Naive thymus-derived CD4-positive, alpha-beta T cell (primary cell): ENCODE results near the gene RTN4. TPM values are rescaled to one million over a fixed set of nuclear protein-coding genes. Genes with fewer than 3 reads are reported as not detected.

Experiments used
- ATAC-seq: fragments of 150-1000 bp; cut with Tn5 transposase; 2 replicates; pipeline ENCODE4 v1.10.0; 2021; ENCODE audit warnings: mild to moderate bottlenecking, moderate library complexity
- CTCF ChIA-PET: fragments of 350-600 bp; sonication (Branson Sonifier 250); formaldehyde crosslinking; loops from one replicate; lab custom pipeline; 2021; ENCODE audit warnings: antibody characterized with exemption; lab: Charles Lee
- POLR2A ChIA-PET: fragments of 350-600 bp; sonication (Branson Sonifier 250); formaldehyde crosslinking; loops from one replicate; lab custom pipeline; 2021; ENCODE audit warnings: antibody characterized with exemption, inconsistent platforms; lab: Charles Lee
- DNase-seq, 9 donors: peaks; one replicate each; pipeline versions ENCODE4 v3.0.0 to v3.0.0-alpha.2; 2020 to 2022; ENCODE audit warnings: mixed read lengths in 1 of 9
- H3K27ac ChIP-seq: one replicate; pipeline ENCODE4 v1.7.0; 2013; ENCODE audit warnings: mild to moderate bottlenecking, low read depth, low read length, moderate library complexity
- H3K27me3 ChIP-seq, 2 donors: one replicate each; pipeline ENCODE4 v1.7.0; 2013; ENCODE audit warnings: low read length in 2 of 2, mild to moderate bottlenecking in 2 of 2, moderate library complexity in 2 of 2; ENCODE audit not compliant: control insufficient read depth in 2 of 2, insufficient read depth in 2 of 2
- H3K36me3 ChIP-seq, 3 experiments: 1 replicate in 2 of 3; 2 replicates in 1 of 3; pipeline ENCODE4 v1.7.0; 2013; ENCODE audit warnings: low read length in 3 of 3, mild to moderate bottlenecking in 3 of 3, moderate library complexity in 1 of 3; ENCODE audit not compliant: insufficient read depth in 3 of 3, control insufficient read depth in 2 of 3
- H3K4me1 ChIP-seq, 2 donors: one replicate each; pipeline ENCODE4 v1.7.0; 2013; ENCODE audit warnings: low read length in 2 of 2, mild to moderate bottlenecking in 2 of 2, moderate library complexity in 1 of 2; ENCODE audit not compliant: control insufficient read depth in 2 of 2, insufficient read depth in 2 of 2
- H3K4me3 ChIP-seq: 2 replicates; pipeline ENCODE4 v1.7.0; 2013; ENCODE audit warnings: mild to moderate bottlenecking, low read length
- H3K9me3 ChIP-seq, 3 experiments: 1 replicate in 2 of 3; 2 replicates in 1 of 3; pipeline ENCODE4 v1.7.0; 2013; ENCODE audit warnings: low read length in 3 of 3; ENCODE audit not compliant: control insufficient read depth in 2 of 3
- H3K27ac Mint-ChIP-seq, 9 donors: one replicate each; pipeline ENCODE4 v1.8.0; 2020 to 2022; ENCODE audit warnings: mixed read lengths in 9 of 9, mild to moderate bottlenecking in 8 of 9, moderate library complexity in 5 of 9, inconsistent platforms in 2 of 9
- H3K27me3 Mint-ChIP-seq, 5 donors: one replicate each; pipeline ENCODE4 v1.8.0; 2021 to 2022; ENCODE audit warnings: mixed read lengths in 5 of 5, mild to moderate bottlenecking in 1 of 5
- H3K36me3 Mint-ChIP-seq, 5 donors: one replicate each; pipeline ENCODE4 v1.8.0; 2020 to 2022; ENCODE audit warnings: mixed read lengths in 5 of 5, mild to moderate bottlenecking in 3 of 5, inconsistent platforms in 1 of 5
- H3K4me1 Mint-ChIP-seq, 7 donors: one replicate each; pipeline ENCODE4 v1.8.0; 2020 to 2022; ENCODE audit warnings: mixed read lengths in 7 of 7, mild to moderate bottlenecking in 3 of 7, inconsistent platforms in 1 of 7
- H3K4me3 Mint-ChIP-seq, 10 donors: one replicate each; pipeline ENCODE4 v1.8.0; 2020 to 2022; ENCODE audit warnings: mild to moderate bottlenecking in 10 of 10, mixed read lengths in 10 of 10, moderate library complexity in 6 of 10, inconsistent platforms in 2 of 10
- H3K9me3 Mint-ChIP-seq, 11 donors: one replicate each; pipeline ENCODE4 v1.8.0; 2020 to 2022; ENCODE audit warnings: mixed read lengths in 11 of 11, mild to moderate bottlenecking in 4 of 11, inconsistent platforms in 1 of 11, moderate library complexity in 1 of 11
- intact Hi-C, 2 donors: fragments of 100-400 bp; cut with micrococcal nuclease; formaldehyde crosslinking; loops; one replicate each; pipeline ENCODE4 v1.15.1; 2023
- polyA plus RNA-seq, 2 donors: library from polyadenylated mRNA; unstranded; fragments of 300-500 nt; fragmentation: Illumina TruSeq; gene quantifications; one replicate each; pipeline ENCODE4 v1.2.3, GENCODE V29; 2021
- total RNA-seq, 6 experiments: library from RNA in 5 of 6; stranded (reverse) in 5 of 6; gene quantifications; 1 replicate in 5 of 6; 2 replicates in 1 of 6; pipeline ENCODE4 v1.2.3 and lab custom pipeline; 2021 to 2026

RTN4 gene
- total and polyA plus RNA-seq, 7 experiments from 2014 or later: 59.6 to 126 (median 65.1) TPM

DNA sequence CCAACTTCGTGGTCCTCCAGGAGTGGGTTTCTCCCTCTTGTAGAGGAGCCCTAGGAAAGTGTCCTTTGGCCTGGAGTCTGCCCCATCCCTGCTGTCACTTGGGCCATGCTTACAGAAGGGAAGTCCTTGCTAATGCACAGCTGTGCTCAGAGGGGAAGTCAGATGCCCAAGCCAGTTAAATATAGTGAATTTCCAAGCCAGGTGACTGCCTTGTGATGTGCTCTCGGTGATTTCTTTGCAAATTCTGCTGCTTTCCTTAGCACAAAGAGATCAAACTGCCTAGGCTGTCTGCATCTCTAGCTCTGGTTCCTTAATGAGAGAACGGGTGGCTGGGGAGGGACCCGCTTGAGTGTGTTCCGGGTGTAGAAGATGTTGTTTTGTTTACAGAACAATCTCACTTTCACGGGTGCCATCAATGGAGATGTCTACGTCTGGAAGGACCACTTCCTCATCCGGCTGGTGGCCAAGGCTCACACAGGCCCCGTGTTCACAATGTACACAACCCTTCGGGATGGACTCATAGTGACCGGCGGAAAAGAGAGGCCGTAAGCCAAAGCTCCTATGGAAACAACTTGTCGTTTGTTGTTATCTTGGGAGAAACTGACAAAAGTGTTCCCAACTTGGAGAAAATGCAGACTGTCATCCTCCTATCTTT, 91.4 kb downstream of the RTN4 start:
- H3K27me3 Mint-ChIP-seq: no peaks in the 10 kb centered on the region
- H3K4me1 ChIP-seq: no peaks in the 10 kb centered on the region
- no peaks in the 10 kb centered on the region for H3K9me3 ChIP-seq
- no peak overlapping the region for H3K4me3 Mint-ChIP-seq
- POLR2A ChIA-PET: interaction anchor here (0.5 to 0.7 kb wide), 2 partner anchors 11 to 234 kb away, joined by 3 to 4 read pairs; no protein-coding TSS in a partner anchor
- H3K27ac Mint-ChIP-seq: peak overlapping the region in 2 of 9 donors; percentile 5 to 31
- intact Hi-C loops: no loop called here
- CTCF ChIA-PET: no interaction called here
- peaks cover 0 to 7% (median 2%) of the 10 kb centered on the region in 5 donors for H3K36me3 Mint-ChIP-seq
- H3K27me3 ChIP-seq: no peaks in the 10 kb centered on the region
- H3K27ac ChIP-seq: no peak overlapping the region
- ATAC-seq (peak; percentile 21), DNase-seq (no peak)
- no peak overlapping the region for H3K4me3 ChIP-seq
- peaks cover 0 to 2% (median 0%) of the 10 kb centered on the region in 11 donors for H3K9me3 Mint-ChIP-seq
- peaks cover 0 to 8% (median 2%) of the 10 kb centered on the region in 7 donors for H3K4me1 Mint-ChIP-seq
- H3K36me3 ChIP-seq: no peaks in the 10 kb centered on the region

DNA sequence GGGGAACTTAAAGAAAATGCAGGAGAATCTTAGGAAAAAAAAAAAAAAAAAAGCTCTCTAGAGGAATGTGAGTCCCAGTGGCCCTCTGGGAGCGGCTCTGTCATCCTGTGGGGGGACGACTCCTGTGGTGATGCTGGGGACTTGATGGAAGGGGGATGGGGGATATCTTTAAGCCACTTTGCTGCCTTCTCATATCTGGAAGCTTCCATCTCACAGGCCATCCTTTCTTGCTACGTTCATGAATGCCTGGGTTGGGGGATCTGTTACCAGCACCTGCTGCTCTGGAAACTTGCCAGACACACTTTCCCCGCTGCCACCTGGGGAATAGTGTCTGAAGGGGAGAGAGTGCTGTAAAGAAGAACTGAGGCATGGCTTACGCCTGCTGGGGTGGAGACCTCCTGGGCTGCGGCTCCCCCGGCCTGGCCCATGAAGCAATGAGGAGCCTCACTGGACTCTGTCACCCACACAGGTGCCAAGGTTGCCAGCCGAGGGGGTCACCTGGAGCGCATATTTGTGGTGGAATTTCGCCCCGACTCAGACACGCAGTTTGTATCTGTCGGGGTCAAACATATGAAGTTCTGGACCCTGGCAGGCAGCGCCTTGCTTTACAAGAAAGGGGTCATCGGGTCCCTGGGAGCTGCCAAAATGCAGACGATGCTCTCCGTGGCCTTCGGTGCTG, 92.8 kb downstream of the RTN4 start:
- peaks cover 0 to 13% (median 0%) of the 10 kb centered on the region in 7 donors for H3K4me1 Mint-ChIP-seq
- no peak overlapping the region for H3K4me3 Mint-ChIP-seq
- Histone ChIP-seq H3K4me3 (no peak overlapping the region), H3K4me1 (no peaks in the 10 kb centered on the region), H3K9me3 (no peaks in the 10 kb centered on the region), H3K27ac (no peak overlapping the region), H3K36me3 (no peaks in the 10 kb centered on the region), H3K27me3 (no peaks in the 10 kb centered on the region)
- ATAC-seq: no peak
- ChIA-PET POLR2A (no interaction called here), CTCF (no interaction called here)
- peaks cover 0 to 2% (median 0%) of the 10 kb centered on the region in 11 donors for H3K9me3 Mint-ChIP-seq
- intact Hi-C loops: no loop called here
- no peak for DNase-seq
- no peak overlapping the region for H3K27ac Mint-ChIP-seq
- H3K36me3 Mint-ChIP-seq: peaks cover 0 to 7% (median 2%) of the 10 kb centered on the region in 5 donors
- no peaks in the 10 kb centered on the region for H3K27me3 Mint-ChIP-seq

- CTCF ChIA-PET: no interaction called here
- no peak overlapping the region for H3K4me3 ChIP-seq
- no peaks in the 10 kb centered on the region for H3K27me3 ChIP-seq
- H3K36me3 Mint-ChIP-seq: peaks cover 0 to 7% (median 2%) of the 10 kb centered on the region in 5 donors
- H3K27me3 Mint-ChIP-seq: no peaks in the 10 kb centered on the region
- no peaks in the 10 kb centered on the region for H3K9me3 ChIP-seq
- H3K27ac Mint-ChIP-seq: no peak overlapping the region
- H3K4me3 Mint-ChIP-seq: no peak overlapping the region
- no peak for DNase-seq
- no peaks in the 10 kb centered on the region for H3K36me3 ChIP-seq
- H3K4me1 ChIP-seq: no peaks in the 10 kb centered on the region
- peaks cover 0 to 14% (median 0%) of the 10 kb centered on the region in 7 donors for H3K4me1 Mint-ChIP-seq
- ATAC-seq: no peak
- intact Hi-C loops: no loop called here
- peaks cover 0 to 3% (median 0%) of the 10 kb centered on the region in 11 donors for H3K9me3 Mint-ChIP-seq
- no peak overlapping the region for H3K27ac ChIP-seq
- POLR2A ChIA-PET: no interaction called here
Measured at GRCh38 chr2:54956111-54956627, 94.1 kb downstream of the RTN4 start.

DNA sequence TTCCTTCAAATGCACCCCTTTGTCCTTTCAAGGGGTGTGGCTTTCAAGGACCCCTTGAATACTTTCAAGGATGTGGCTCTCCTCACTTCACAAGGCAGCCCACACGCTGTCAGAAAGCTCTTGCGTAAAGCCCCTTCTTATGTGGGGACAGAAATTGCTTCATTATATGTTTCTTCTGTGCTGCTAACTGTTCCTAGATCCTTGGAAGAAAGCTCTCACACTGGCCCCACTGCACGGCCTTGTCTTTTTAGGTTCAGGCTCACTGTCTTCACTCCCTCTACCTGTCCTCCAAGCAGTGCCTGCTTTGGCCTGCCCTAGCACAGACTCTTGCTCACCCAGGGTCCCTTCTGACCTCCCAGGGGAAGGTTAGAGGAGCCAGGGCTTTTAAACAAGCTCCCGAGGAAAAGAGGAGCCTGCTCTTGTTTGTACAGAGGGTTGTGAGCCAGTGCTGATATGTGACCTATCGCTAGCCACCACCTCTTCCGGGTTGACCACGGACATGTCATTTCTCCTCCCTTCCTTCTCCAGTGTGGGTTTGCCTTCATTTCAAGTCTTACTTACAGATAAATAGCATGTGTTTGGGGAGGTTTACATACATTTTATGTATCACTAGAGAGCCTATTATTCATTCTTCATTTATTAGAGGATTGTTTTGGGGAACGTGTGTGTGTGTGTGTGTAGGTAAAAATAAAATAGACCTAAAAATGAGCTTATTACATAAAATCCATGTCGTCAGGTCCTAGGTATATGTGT, 94.7 kb downstream of the RTN4 start:
- H3K4me3 ChIP-seq: no peak overlapping the region
- H3K27ac Mint-ChIP-seq: no peak overlapping the region
- no peaks in the 10 kb centered on the region for H3K36me3 ChIP-seq
- ChIA-PET CTCF (no interaction called here), POLR2A (no interaction called here)
- no peaks in the 10 kb centered on the region for H3K4me1 ChIP-seq
- peak; percentile 44 for ATAC-seq
- DNase-seq: no peak
- H3K27ac ChIP-seq: no peak overlapping the region
- no peaks in the 10 kb centered on the region for H3K9me3 ChIP-seq
- no peaks in the 10 kb centered on the region for H3K27me3 ChIP-seq
- H3K4me3 Mint-ChIP-seq: no peak overlapping the region
- H3K9me3 Mint-ChIP-seq: peaks cover 0 to 3% (median 0%) of the 10 kb centered on the region in 11 donors
- H3K36me3 Mint-ChIP-seq: peaks cover 0 to 2% (median 0%) of the 10 kb centered on the region in 5 donors
- H3K4me1 Mint-ChIP-seq: peaks cover 0 to 14% (median 0%) of the 10 kb centered on the region in 7 donors
- intact Hi-C loops: no loop called here
- no peaks in the 10 kb centered on the region for H3K27me3 Mint-ChIP-seq

DNA sequence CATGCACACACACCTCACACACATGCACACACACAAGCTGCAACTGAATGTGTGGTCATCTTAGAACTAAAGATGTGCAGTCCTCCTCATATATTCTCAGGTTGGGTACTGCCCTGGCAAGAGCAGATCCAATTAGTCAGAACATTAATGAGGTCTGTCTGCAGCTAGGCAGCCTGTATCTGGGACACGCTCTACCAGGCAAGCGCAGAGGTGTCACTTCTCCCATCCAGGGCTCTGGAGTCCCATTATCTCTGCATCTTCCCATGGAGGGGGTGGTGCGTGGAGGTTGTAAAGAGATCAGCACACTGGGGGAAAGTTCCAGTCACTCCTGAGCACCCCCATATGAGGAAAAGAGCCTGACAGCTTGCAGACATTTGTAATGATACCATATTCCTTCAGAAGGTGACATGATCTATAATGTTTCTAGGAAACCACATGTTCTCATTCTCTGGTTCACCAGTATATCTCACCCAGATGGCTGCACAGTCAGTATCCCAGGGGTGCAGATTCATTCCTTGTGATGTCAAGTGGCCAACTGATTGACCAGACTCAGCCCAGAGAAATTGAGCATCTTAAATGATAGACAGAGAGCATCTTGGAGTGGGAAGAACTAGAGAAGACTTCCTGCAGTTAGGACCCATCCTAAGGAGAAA, 95.4 kb downstream of the RTN4 start:
- POLR2A ChIA-PET: no interaction called here
- Mint-ChIP-seq H3K9me3 (peaks cover 0 to 3% (median 0%) of the 10 kb centered on the region in 11 donors), H3K36me3 (no peaks in the 10 kb centered on the region), H3K27me3 (peaks cover 0 to 2% (median 0%) of the 10 kb centered on the region in 5 donors), H3K4me1 (peaks cover 0 to 14% (median 0%) of the 10 kb centered on the region in 7 donors), H3K4me3 (no peak overlapping the region), H3K27ac (peak overlapping the region in 1 of 9 donors; percentile 26)
- Histone ChIP-seq H3K4me3 (no peak overlapping the region), H3K27ac (no peak overlapping the region), H3K4me1 (no peaks in the 10 kb centered on the region), H3K27me3 (no peaks in the 10 kb centered on the region), H3K36me3 (no peaks in the 10 kb centered on the region), H3K9me3 (no peaks in the 10 kb centered on the region)
- ATAC-seq (no peak), DNase-seq (no peak)
- CTCF ChIA-PET: no interaction called here
- intact Hi-C loops: no loop called here

DNA sequence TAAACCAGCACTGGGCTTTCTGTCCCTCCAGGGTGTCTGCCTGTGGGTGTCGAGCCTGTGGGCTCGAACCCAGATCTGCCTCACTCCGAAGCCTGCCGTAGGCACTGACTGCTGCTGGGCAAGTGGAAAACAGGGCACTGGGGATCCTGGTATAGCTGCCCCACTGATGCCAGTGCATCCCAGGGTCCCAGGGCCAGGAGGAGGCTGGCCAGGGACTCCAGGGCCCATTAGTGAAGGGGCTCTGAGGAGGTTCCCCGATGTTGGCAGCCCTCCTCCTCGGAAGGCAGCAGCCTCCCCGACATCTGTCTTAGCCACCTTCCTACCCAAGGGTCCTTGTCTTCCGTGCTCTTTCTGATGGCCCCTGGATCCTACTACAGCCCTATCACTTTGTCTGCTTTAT, 96.1 kb downstream of the RTN4 start:
- Histone ChIP-seq H3K27me3 (no peaks in the 10 kb centered on the region), H3K36me3 (no peaks in the 10 kb centered on the region), H3K9me3 (no peaks in the 10 kb centered on the region), H3K4me1 (no peaks in the 10 kb centered on the region), H3K27ac (no peak overlapping the region), H3K4me3 (no peak overlapping the region)
- DNase-seq (no peak), ATAC-seq (no peak)
- H3K27me3 Mint-ChIP-seq: peaks cover 0 to 8% (median 0%) of the 10 kb centered on the region in 5 donors
- no peak overlapping the region for H3K27ac Mint-ChIP-seq
- peaks cover 0 to 14% (median 0%) of the 10 kb centered on the region in 7 donors for H3K4me1 Mint-ChIP-seq
- H3K36me3 Mint-ChIP-seq: no peaks in the 10 kb centered on the region
- H3K4me3 Mint-ChIP-seq: no peak overlapping the region
- ChIA-PET POLR2A (interaction anchor here (0.8 kb wide), 1 partner anchor 15 kb away, joined by 3 read pairs; no protein-coding TSS in a partner anchor), CTCF (no interaction called here)
- intact Hi-C loops: no loop called here
- peaks cover 0 to 3% (median 0%) of the 10 kb centered on the region in 11 donors for H3K9me3 Mint-ChIP-seq
